ENCODE data around the gene DNAJB8. TPM values are rescaled to one million over a fixed set of nuclear protein-coding genes. Genes with fewer than 3 reads are reported as not detected.

DNAJB8 gene
- polyA plus RNA-seq, 1 donor: not detected

- DNase-seq: no peak
Measured at GRCh38 chr3:128463771-128464170, 2.9 kb downstream of the DNAJB8 start.

DNA sequence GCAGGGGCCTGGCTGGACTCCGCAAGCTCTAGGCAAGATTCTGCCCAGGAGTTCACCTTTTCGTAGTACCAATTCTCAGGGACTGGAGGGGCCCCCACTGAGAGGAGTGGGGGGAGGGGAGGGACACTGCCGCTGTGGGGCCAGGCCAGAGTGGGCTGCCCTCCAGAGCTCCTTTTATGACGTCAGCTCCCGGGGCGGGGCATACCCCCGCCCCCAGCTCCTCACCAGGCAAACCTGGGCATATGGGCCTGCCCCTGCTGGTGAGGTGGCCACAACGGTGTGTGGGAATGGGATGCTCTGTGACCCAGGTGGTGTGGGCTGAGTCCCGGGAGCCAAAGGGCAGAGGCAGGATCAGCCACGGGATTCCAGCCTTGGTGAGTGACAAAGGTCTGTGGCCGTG lies 3.3 kb downstream of the DNAJB8 start:
- no peak for DNase-seq

GRCh38 chr3:128462931-128463330 lies 3.8 kb downstream of the DNAJB8 start:
- DNase-seq: no peak

DNA sequence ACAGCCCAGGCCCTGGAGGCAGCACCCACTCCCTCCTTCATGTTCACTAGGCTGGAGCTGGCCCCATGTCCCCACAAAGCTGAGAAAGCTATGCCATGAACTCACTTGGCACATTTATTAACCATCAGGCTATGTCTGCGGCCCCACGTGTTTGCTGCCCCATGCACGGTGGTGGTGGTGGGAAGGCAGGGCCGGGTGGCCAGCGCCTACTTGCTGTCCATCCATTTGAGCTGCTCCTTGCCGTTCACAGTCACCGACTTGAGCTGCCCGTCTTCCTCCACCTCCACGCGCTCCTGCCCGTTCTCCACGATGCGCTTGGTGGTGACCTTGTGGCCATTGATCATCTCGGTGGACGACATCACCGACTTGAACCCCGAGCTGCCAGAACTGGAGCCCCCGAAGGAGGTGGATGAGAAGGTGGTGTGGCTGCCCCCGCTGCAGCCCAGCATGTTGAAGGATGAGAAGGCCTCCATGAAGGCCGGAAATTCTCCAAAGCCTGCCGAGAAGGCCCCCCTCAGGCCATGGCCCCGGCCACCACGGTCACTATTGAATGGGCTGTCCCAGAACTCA lies 4.3 kb downstream of the DNAJB8 start:
- no peak for DNase-seq

DNA sequence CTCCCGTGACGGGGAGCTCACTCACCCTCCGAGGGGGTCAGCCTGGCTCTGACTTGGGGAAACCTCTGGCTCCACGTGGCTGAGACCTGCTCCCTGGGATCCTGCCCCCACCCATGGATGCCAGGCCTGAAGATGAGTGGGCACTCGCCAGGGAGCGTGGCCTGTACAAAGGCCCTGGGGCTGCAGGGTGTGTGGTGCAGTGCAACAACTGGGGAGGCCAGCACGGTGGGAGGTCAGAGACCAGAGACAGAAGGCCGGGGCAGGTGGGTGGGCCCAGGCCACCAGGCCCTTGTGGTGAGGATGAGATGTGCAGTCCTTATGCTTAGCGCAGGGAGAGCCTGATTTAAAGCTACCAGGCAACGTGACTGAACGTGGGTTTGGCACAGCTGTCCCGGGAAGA lies 5.0 kb downstream of the DNAJB8 start:
- DNase-seq: no peak

DNA sequence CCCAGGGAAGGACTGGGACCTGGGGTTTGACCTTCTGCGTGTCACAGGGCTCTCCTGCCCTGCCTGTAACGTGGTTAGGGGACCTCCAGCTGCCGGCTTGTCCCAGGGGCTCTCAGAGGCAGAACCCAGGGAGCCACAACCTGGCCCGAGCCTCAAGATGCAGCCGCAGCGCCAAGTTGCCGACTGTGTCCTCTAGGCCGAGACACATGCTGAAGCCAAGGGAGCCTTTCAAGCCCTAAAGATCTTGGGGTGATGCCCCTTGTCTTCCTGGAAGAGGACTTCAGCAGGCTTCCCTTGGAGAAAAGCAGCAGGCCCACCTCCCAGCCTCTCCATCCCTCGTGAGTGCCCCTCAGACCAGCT lies 7.2 kb downstream of the DNAJB8 start:
- no peak for DNase-seq

DNA sequence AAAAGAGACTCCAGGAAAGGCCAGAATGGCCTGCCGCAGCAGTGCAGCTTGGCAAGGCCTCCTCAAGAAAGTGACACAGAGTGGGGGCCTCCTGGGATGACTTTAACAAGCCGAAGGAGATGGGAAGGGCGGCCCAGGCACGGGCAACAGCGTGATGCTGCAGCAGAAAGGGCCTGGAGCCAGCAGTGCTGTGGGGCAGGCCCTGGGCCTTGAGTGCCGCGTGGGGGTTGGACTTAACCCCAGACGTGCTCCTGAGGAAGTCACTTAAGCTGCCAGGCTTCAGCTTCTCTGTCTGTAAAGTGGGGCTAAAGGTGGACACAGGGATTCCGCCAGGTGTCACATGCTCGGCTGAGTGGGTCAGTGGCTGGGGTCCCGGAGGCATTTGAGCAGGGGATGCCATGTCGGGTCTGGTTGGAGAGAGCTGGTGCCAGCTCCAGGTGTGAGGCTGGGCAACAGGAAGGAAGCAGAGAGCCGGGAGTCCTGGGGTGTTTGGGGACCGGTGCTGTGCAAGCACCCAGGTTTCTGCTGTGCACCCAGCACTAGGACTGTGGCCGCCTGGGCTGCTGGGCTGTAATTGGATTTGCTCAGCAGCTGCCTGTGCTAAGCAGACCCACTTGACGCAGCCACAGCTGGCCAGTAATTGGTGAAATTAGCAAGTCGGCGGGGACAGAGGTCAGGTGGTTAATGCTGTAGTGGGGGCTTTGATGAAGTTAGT lies 7.8 kb downstream of the DNAJB8 start:
- no peak for DNase-seq

- DNase-seq: no peak
Measured at GRCh38 chr3:128457937-128458336, 8.8 kb downstream of the DNAJB8 start.

- no peak for DNase-seq
Measured at GRCh38 chr3:128456776-128457715, 9.6 kb downstream of the DNAJB8 start.

GRCh38 chr3:128455786-128456748 lies 10.6 kb downstream of the DNAJB8 start:
- no peak for DNase-seq

GRCh38 chr3:128455116-128455515 lies 11.6 kb downstream of the DNAJB8 start:
- DNase-seq: no peak

GRCh38 chr3:128454310-128454618 lies 12.4 kb downstream of the DNAJB8 start:
- DNase-seq: no peak

DNA sequence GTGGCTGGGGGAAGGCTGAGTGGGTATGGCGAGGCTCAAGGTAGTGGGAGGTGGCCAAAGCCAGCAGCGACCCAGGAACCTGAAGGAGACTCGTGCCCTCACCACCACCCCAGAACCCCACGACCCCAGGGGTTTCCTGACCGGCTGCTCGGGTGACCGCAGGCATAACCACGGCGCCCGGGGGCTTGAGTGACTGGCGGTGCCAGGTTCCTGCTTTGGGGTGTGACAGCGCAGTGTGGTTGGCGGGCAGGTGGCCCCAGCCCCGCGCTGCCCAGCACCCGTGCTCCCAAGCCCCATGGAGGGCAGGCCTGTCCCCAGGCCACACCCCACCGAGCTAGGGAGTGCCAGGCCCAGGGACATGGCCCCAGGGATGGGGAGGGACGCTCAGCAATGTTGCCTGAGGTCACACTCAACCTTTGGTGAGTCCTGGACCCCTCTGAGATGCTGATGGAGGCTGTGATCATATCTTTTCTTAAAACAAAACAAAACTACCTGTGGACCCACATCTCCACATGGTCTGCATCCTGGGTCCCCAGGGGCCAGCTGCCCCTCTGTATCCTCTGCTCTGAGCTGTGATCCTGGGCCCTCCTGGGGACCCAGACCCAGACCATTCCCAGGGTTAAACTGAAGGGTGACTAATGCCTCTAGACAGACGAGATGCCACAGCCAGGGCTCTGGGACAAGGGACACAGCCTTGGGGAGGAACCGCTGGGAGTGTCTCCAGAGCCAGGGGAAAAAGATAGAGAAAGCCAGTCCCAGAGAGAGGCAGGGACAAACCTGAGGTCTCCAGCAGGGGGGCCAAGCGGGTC lies 13.0 kb downstream of the DNAJB8 start:
- DNase-seq: no peak

GRCh38 chr3:128452678-128453275 lies 13.9 kb downstream of the DNAJB8 start:
- DNase-seq: no peak

DNA sequence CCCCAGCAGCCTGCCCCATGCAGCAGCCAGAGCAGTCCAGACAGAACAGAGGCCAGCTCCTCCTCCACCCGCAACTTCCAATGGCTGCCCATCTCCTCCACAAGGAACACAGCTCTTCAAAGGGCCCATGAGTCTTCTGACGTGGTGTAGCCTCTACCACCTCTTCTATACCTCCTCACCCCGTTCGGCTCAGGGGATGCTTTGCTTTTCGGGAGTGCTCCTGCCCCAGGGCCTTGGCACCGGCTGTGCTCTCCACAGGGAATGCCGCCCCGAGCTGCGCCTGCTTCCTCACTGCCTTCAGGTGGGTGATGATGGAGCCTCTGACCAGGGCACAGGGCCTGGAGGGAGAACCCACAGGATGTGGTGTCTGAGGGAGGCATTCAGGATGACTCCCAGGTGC lies 14.6 kb downstream of the DNAJB8 start:
- no peak for DNase-seq

GRCh38 chr3:128449111-128449638 lies 17.5 kb downstream of the DNAJB8 start:
- no peak for DNase-seq

- DNase-seq: no peak
Measured at GRCh38 chr3:128448491-128448890, 18.2 kb downstream of the DNAJB8 start.

DNA sequence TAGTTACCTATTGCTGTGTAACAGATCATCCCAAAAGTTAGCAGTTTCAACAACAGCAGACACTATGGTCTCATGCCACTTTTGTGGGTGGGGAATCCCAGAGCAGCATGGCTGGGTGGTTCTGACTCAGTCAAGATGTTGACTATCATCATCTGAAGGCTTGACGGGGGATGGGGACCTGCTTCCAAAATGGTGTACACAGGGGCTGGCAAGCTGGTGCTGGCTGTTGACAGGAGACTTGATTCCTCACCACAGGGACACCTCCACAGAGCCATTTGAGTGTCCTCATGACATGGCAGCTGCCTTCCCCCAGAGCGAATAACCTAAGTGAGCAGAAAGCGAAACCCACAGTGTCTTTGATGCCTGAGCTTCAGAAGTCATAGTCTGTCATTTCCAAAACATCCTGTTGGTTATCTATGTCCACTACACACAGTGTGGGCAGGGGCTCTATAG lies 19.1 kb downstream of the DNAJB8 start:
- DNase-seq: no peak

DNA sequence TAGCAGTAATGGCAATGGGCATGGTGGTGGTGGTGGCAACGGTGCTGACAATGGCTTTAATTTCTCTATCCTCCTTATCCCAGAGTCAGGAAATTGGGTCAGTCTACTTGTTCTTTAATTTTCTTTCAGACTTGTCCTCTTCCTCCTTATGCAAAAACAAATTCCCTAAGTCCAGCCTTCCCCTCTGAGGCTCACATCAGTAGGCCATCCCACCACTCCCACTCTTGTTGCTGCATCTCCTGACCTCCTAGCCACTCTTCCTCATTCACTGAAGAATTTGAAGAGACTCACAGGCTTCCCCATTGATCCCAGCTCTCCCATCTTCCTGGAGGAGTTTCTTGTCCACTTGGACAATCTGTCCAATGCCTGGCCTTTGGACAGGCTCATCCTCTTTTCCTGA lies 19.9 kb downstream of the DNAJB8 start:
- no peak for DNase-seq

- DNase-seq: no peak
Measured at GRCh38 chr3:128445357-128445756, 21.3 kb downstream of the DNAJB8 start.

DNA sequence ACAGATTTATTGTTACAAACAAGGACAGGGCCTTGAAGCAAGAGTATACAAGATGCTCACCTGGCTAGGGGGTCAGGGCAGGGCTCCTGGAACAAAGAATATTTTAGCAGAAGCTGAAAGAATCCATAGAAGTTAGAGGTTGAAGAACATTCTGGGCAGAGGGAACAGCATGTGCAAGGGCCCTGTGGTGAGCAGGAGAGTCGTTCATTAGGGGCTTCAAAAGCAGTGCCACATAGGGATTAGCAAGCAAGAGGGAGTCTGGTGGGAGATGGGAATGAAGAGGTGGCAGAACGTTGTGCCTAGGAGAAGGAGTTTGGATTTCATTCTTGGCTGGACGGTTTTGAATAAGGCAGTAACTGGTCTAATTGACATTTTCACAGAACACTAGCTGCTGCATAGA lies 22.9 kb downstream of the DNAJB8 start:
- DNase-seq: no peak
